HepG2 (cell line): ENCODE results near the gene KCNT1.

ENCODE experiments used
- ESRRA ChIP-seq: sonication (generic); formaldehyde crosslinking; IDR thresholded peaks from 2 replicates; pipeline ENCODE4 v1.5.1; 2020; ENCODE audit warnings: mild to moderate bottlenecking, low read depth, missing genetic modification reagents
- EZH2 ChIP-seq: conservative IDR thresholded peaks from 2 replicates; pipeline ENCODE4 v1.6.1; 2012; ENCODE audit warnings: mild to moderate bottlenecking, low read depth, low read length, moderate library complexity
- GABPA ChIP-seq, 2 experiments: IDR thresholded peaks; 2 replicates each; pipeline ENCODE4 v1.6.1; 2011 to 2016; ENCODE audit warnings: low read depth in 2 of 2, low read length in 1 of 2, missing biosample characterization in 1 of 2, missing genetic modification characterization in 1 of 2
- MAFG ChIP-seq: sonication (generic); formaldehyde crosslinking; IDR thresholded peaks from 2 replicates; pipeline ENCODE4 v1.5.1; 2020; ENCODE audit warnings: mild to moderate bottlenecking, missing genetic modification reagents
- POLR2AphosphoS5 ChIP-seq: IDR thresholded peaks from 2 replicates; pipeline ENCODE4 v1.6.1; 2012; ENCODE audit warnings: low read depth, low read length
- REPIN1 ChIP-seq: sonication (generic); formaldehyde crosslinking; IDR thresholded peaks from 2 replicates; pipeline ENCODE4 v1.8.0; 2022; ENCODE audit warnings: missing genetic modification reagents, low read depth, mild to moderate bottlenecking, borderline replicate concordance
- ZC3H4 ChIP-seq: sonication (generic); formaldehyde crosslinking; IDR thresholded peaks from 2 replicates; pipeline ENCODE4 v1.4.0; 2020; ENCODE audit warnings: missing genetic modification reagents, borderline replicate concordance
- ZFP62 ChIP-seq: sonication (generic); formaldehyde crosslinking; IDR thresholded peaks from 2 replicates; pipeline ENCODE4 v1.4.0; 2020; ENCODE audit warnings: missing genetic modification reagents
- ZNF160 ChIP-seq: sonication (generic); formaldehyde crosslinking; IDR thresholded peaks from 2 replicates; pipeline ENCODE4 v1.8.0; 2022; ENCODE audit warnings: mild to moderate bottlenecking, inconsistent platforms, missing genetic modification reagents
- ZNF264 ChIP-seq: sonication (generic); formaldehyde crosslinking; IDR thresholded peaks from 2 replicates; pipeline ENCODE4 v1.4.0; 2020; ENCODE audit warnings: missing genetic modification reagents
- ZSCAN9 ChIP-seq: IDR thresholded peaks from 2 replicates; pipeline ENCODE4 v1.6.1; 2016; ENCODE audit warnings: borderline replicate concordance

DNA sequence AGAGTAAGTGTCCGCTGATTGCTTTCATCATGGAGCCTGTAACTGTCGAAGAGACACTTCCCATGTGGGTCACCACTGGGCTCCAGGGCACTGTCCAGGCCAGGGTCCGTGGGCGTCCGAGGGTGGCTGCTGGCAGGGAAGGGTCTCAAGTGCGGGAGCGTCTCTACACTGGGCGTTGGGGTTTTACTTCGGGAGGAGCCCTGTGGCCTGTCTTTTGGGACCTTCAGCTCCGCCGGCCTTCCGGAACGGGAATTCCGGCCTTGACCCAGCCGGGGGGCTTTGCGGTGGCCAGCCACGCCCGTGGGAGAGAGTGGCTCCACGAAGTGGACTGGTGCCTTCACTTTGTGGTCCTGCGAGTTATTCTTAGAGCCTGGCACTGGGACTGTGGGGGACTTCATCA, 119.1 kb downstream of the KCNT1 start:
- TF ChIP-seq EZH2 (no peak), MAFG (no peak), ZFP62 (CRISPR knock-in tag) (no peak), ZSCAN9 (no peak), ZNF264 (CRISPR knock-in tag) (no peak), ZC3H4 (no peak), GABPA (IDR thresholded peaks at IDR 0.05; ENCODE audit: low read depth, low read length) (no peak), GABPA (CRISPR knock-in tag; IDR thresholded peaks at IDR 0.05; ENCODE audit: low read depth) (no peak), ZNF160 (CRISPR knock-in tag) (no peak), ESRRA (no peak), POLR2AphosphoS5 (no peak), REPIN1 (CRISPR knock-in tag) (no peak)
